Caco-2 (cell line): ENCODE results near the gene FOSL2. TPM values are rescaled to one million over a fixed set of nuclear protein-coding genes. Genes with fewer than 3 reads are reported as not detected.

Experiments used
- BruUV-seq: library from RNA; stranded (reverse); fragments of 400-500 nt; replicated peaks from 2 replicates; lab custom pipeline; 2021; lab: Mats Ljungman, UMichigan
- CTCF ChIA-PET: fragments of 300-600 bp; sonication (Branson Sonifier 250); formaldehyde crosslinking; loops from one replicate; lab custom pipeline; 2022; ENCODE audit warnings: antibody characterized with exemption; lab: Charles Lee
- POLR2A ChIA-PET: fragments of 300-600 bp; sonication (Branson Sonifier 250); formaldehyde crosslinking; loops from one replicate; lab custom pipeline; 2022; ENCODE audit warnings: antibody characterized with exemption; lab: Charles Lee
- DNase-seq, 2 experiments: peaks; one replicate each; pipeline versions ENCODE4 v3.0.0 to v3.0.0-alpha.2; 2020 to 2022
- H3K27me3 ChIP-seq: replicated peaks from 2 replicates; pipeline ENCODE4 v1.6.0; 2011; ENCODE audit warnings: low read length; ENCODE audit not compliant: control insufficient read depth, insufficient read depth
- H3K36me3 ChIP-seq: 2 replicates; pipeline ENCODE4 v1.5.1; 2011; ENCODE audit warnings: low read length; ENCODE audit not compliant: control insufficient read depth, insufficient read depth
- H3K4me1 ChIP-seq: fragments of 250-450 bp; sonication (Bioruptor Pico); 2 replicates; pipeline ENCODE4 v1.5.1; 2020; ENCODE audit warnings: mild to moderate bottlenecking
- H3K4me3 ChIP-seq: 2 replicates; pipeline ENCODE4 v1.5.1; 2011; ENCODE audit warnings: low read depth, mild to moderate bottlenecking, control low read depth, low read length
- H3K9me3 ChIP-seq: fragments of 250-450 bp; sonication (Bioruptor Pico); 2 replicates; pipeline ENCODE4 v1.5.1; 2020; ENCODE audit warnings: mild to moderate bottlenecking, moderate library complexity
- H3K27ac Mint-ChIP-seq: one replicate; pipeline ENCODE4 v1.8.0; 2022; ENCODE audit warnings: mixed read lengths; ENCODE audit not compliant: unreplicated experiment
- H3K27me3 Mint-ChIP-seq: one replicate; pipeline ENCODE4 v1.8.0; 2022; ENCODE audit warnings: mixed read lengths; ENCODE audit not compliant: insufficient read depth, unreplicated experiment
- H3K36me3 Mint-ChIP-seq: one replicate; pipeline ENCODE4 v1.8.0; 2022; ENCODE audit warnings: mild to moderate bottlenecking, mixed read lengths; ENCODE audit not compliant: insufficient read depth, unreplicated experiment
- H3K4me1 Mint-ChIP-seq: one replicate; pipeline ENCODE4 v1.8.0; 2022; ENCODE audit warnings: low read depth, mixed read lengths; ENCODE audit not compliant: unreplicated experiment
- H3K4me3 Mint-ChIP-seq: one replicate; pipeline ENCODE4 v1.8.0; 2022; ENCODE audit warnings: mild to moderate bottlenecking, moderate library complexity, mixed read lengths; ENCODE audit not compliant: unreplicated experiment
- H3K9me3 Mint-ChIP-seq: one replicate; pipeline ENCODE4 v1.8.0; 2022; ENCODE audit warnings: mixed read lengths; ENCODE audit not compliant: unreplicated experiment
- intact Hi-C: fragments of 100-400 bp; cut with micrococcal nuclease; formaldehyde crosslinking; loops from one replicate; pipeline ENCODE4 v1.10.0; 2022; ENCODE audit not compliant: unreplicated experiment
- total RNA-seq: library from RNA; stranded (reverse); gene quantifications from 2 replicates; pipeline ENCODE4 v1.2.3, GENCODE V29; 2022
- TF ChIP-seq, protein P1 (sequence below), 2 experiments: fragments of 200-600 bp in 1 of 2; IDR thresholded peaks; 1 replicate in 1 of 2; 2 replicates in 1 of 2; pipeline versions ENCODE4 v1.5.1 to v1.8.0; 2011 to 2022; ENCODE audit warnings: antibody characterized with exemption in 1 of 2, control low read depth in 1 of 2, inconsistent platforms in 1 of 2, low read depth in 1 of 2, low read length in 1 of 2, mild to moderate bottlenecking in 1 of 2, moderate library complexity in 1 of 2; ENCODE audit not compliant: insufficient read depth in 1 of 2, severe bottlenecking in 1 of 2, unreplicated experiment in 1 of 2

Gene FOSL2
- total RNA-seq, 1 experiment from 2014 or later = 64.6 TPM

DNA sequence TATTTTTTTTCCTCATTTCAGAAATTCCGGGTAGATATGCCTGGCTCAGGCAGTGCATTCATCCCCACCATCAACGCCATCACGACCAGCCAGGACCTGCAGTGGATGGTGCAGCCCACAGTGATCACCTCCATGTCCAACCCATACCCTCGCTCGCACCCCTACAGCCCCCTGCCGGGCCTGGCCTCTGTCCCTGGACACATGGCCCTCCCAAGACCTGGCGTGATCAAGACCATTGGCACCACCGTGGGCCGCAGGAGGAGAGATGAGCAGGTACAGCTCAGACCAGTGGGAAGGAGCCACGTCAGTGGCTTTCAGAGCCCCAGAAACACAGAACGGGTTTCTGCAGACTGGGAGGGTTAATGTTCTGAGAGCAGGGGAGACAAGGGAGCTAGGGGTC, 11.4 kb downstream of the FOSL2 start:
- Histone ChIP-seq H3K36me3 (peaks cover 18% of the 10 kb centered on the region), H3K27me3 (no peaks in the 10 kb centered on the region), H3K9me3 (no peaks in the 10 kb centered on the region), H3K4me3 (no peak overlapping the region), H3K4me1 (0 out of 2 replicates have a peak, but pooled peaks cover 5% of the 10 kb centered on the region)
- peaks cover 95% of the 10 kb centered on the region for H3K36me3 Mint-ChIP-seq
- DNase-seq = no peak
- BruUV-seq = no TSS peak
- H3K4me1 Mint-ChIP-seq = peaks cover 19% of the 10 kb centered on the region
- H3K9me3 Mint-ChIP-seq = no peaks in the 10 kb centered on the region
- intact Hi-C loops = no loop called here
- ChIA-PET POLR2A (no interaction called here), CTCF (no interaction called here)
- H3K4me3 Mint-ChIP-seq = no peak overlapping the region
- H3K27ac Mint-ChIP-seq = peak overlapping the region; percentile 70
- H3K27me3 Mint-ChIP-seq = no peaks in the 10 kb centered on the region
- TF ChIP-seq, protein P1, sequence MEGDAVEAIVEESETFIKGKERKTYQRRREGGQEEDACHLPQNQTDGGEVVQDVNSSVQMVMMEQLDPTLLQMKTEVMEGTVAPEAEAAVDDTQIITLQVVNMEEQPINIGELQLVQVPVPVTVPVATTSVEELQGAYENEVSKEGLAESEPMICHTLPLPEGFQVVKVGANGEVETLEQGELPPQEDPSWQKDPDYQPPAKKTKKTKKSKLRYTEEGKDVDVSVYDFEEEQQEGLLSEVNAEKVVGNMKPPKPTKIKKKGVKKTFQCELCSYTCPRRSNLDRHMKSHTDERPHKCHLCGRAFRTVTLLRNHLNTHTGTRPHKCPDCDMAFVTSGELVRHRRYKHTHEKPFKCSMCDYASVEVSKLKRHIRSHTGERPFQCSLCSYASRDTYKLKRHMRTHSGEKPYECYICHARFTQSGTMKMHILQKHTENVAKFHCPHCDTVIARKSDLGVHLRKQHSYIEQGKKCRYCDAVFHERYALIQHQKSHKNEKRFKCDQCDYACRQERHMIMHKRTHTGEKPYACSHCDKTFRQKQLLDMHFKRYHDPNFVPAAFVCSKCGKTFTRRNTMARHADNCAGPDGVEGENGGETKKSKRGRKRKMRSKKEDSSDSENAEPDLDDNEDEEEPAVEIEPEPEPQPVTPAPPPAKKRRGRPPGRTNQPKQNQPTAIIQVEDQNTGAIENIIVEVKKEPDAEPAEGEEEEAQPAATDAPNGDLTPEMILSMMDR (IDR thresholded peaks at IDR 0.05; ENCODE audit: insufficient read depth in 1 of 2, low read depth in 1 of 2, low read length in 1 of 2, severe bottlenecking in 1 of 2, unreplicated experiment in 1 of 2) = no peak

DNA sequence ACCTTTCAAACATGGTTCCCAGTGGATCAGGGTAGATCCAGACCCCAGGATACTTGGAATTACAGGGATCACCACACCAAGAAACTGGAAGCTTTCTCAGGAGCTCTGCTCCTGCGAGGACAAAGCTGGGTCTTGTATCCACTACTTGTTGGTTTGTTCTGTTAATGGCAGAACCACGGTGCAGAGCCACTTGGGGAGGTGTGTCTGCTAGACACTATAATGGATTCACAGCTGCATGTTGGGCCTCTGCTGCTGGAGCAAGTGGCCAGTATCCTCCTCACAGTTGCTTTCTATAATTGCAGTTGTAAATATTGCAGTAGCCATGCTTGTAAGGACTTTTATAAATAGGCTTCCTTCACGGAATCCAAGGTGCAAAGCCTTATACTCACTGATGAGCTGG, 12.9 kb downstream of the FOSL2 start:
- Histone ChIP-seq H3K27me3 (no peaks in the 10 kb centered on the region), H3K4me1 (0 out of 2 replicates have a peak, but pooled peaks cover 5% of the 10 kb centered on the region), H3K9me3 (no peaks in the 10 kb centered on the region), H3K4me3 (no peak overlapping the region), H3K36me3 (peaks cover 18% of the 10 kb centered on the region)
- peaks cover 14% of the 10 kb centered on the region for H3K4me1 Mint-ChIP-seq
- H3K4me3 Mint-ChIP-seq = no peak overlapping the region
- no TSS peak for BruUV-seq
- peaks cover 99% of the 10 kb centered on the region for H3K36me3 Mint-ChIP-seq
- intact Hi-C loops = no loop called here
- TF ChIP-seq, protein P1 (IDR thresholded peaks at IDR 0.05; ENCODE audit: insufficient read depth in 1 of 2, low read depth in 1 of 2, low read length in 1 of 2, severe bottlenecking in 1 of 2, unreplicated experiment in 1 of 2) = no peak
- no peaks in the 10 kb centered on the region for H3K9me3 Mint-ChIP-seq
- no peak overlapping the region for H3K27ac Mint-ChIP-seq
- ChIA-PET CTCF (no interaction called here), POLR2A (interaction anchor here (0.6 kb wide), 1 partner anchor 10 kb away, joined by 5 read pairs; no protein-coding TSS in a partner anchor)
- no peak for DNase-seq
- no peaks in the 10 kb centered on the region for H3K27me3 Mint-ChIP-seq

DNA sequence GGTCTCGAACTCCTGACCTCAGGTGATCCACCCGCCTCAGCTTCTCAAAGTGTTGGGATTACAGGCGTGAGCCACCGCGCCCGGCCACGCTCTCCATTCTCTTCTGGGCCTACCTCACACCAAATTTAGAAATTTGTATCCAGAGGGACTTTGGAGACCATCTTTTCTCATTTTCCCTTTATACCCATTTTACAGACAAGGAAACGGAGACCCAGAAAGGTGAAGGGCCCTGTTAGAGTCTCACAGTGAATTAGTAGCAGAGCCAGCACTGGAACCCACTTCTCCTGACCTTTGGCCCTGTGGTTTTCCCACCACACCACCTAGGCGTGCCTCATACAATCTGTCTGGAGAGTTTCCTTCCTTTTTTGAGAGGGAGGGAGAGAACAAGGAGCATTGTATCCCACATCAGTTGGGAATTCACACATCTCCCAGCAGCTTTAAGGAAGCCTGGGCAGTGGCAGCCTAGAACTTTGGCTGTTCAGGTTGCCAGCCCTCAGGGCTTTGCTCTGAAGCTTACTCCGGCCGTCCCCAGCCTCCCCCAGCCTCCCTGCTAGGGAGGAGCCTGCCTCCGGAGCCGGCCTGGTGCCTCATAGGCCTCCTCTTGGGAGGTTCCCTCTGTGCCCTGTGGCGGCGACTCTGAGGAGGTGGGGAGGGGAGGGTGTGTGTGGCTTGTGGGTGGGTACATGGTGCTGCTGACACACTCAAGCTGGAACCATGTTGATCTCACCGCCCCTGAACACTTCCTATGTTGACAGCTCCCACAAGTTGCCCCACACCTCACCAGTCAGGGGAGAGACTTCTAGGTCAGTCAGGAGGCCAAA, 13.8 kb downstream of the FOSL2 start:
- H3K9me3 Mint-ChIP-seq = no peaks in the 10 kb centered on the region
- Histone ChIP-seq H3K9me3 (no peaks in the 10 kb centered on the region), H3K4me1 (0 out of 2 replicates have a peak, but pooled peaks cover 5% of the 10 kb centered on the region), H3K4me3 (no peak overlapping the region), H3K27me3 (no peaks in the 10 kb centered on the region), H3K36me3 (peaks cover 15% of the 10 kb centered on the region)
- H3K4me1 Mint-ChIP-seq = peaks cover 11% of the 10 kb centered on the region
- no peak for DNase-seq
- intact Hi-C loops = no loop called here
- H3K27me3 Mint-ChIP-seq = no peaks in the 10 kb centered on the region
- peaks cover 99% of the 10 kb centered on the region for H3K36me3 Mint-ChIP-seq
- TF ChIP-seq, protein P1 (IDR thresholded peaks at IDR 0.05; ENCODE audit: insufficient read depth in 1 of 2, low read depth in 1 of 2, low read length in 1 of 2, severe bottlenecking in 1 of 2, unreplicated experiment in 1 of 2) = no peak
- ChIA-PET POLR2A (no interaction called here), CTCF (no interaction called here)
- no TSS peak for BruUV-seq
- no peak overlapping the region for H3K4me3 Mint-ChIP-seq
- H3K27ac Mint-ChIP-seq = no peak overlapping the region
